T-cell (primary cell): ENCODE results near the gene MBD5. TPM values are rescaled to one million over a fixed set of nuclear protein-coding genes. Genes with fewer than 3 reads are reported as not detected.

Experiments
- ATAC-seq, 4 experiments: fragments of 200-7000 bp in 3 of 4; fragments of 150-1000 bp in 1 of 4; cut with Tn5 transposase; replicated peaks in 1 of 4; 1 replicate in 3 of 4; 2 replicates in 1 of 4; pipeline ENCODE4 v1.10.0; 2021; ENCODE audit warnings: moderate library complexity in 3 of 4, mild to moderate bottlenecking in 2 of 4, moderate number of reproducible peaks in 1 of 4
- CTCF ChIA-PET, 2 donors: fragments of 300-600 bp; sonication (Branson Sonifier 250); formaldehyde crosslinking; loops; one replicate each; lab custom pipeline; 2022; ENCODE audit warnings: antibody characterized with exemption in 2 of 2; lab: Charles Lee
- POLR2A ChIA-PET, 2 donors: fragments of 300-600 bp; sonication (Branson Sonifier 250); formaldehyde crosslinking; loops; one replicate each; lab custom pipeline; 2022; ENCODE audit warnings: antibody characterized with exemption in 2 of 2; lab: Charles Lee
- DNase-seq, 35 experiments: peaks; one replicate each; pipeline versions ENCODE4 v3.0.0 to v3.0.0-alpha.2; 2013 to 2023
- H3K27ac ChIP-seq: one replicate; pipeline ENCODE4 v1.5.1; 2013; ENCODE audit warnings: low read length
- H3K27me3 ChIP-seq, 2 experiments: replicated peaks in 1 of 2; 1 replicate in 1 of 2; 2 replicates in 1 of 2; pipeline versions ENCODE4 v1.6.1 to v1.7.0; 2013; ENCODE audit warnings: low read length in 1 of 2, mixed read lengths in 1 of 2; ENCODE audit not compliant: control insufficient read depth in 2 of 2, insufficient read depth in 2 of 2; ENCODE audit errors: extremely low read depth in 1 of 2
- H3K36me3 ChIP-seq, 2 donors: 1 replicate in 1 of 2; 2 replicates in 1 of 2; pipeline versions ENCODE4 v1.6.1 to v1.7.0; 2013; ENCODE audit warnings: low read length in 1 of 2; ENCODE audit not compliant: control insufficient read depth in 2 of 2, insufficient read depth in 1 of 2; ENCODE audit errors: extremely low read depth in 1 of 2
- H3K4me1 ChIP-seq, 2 experiments: 1 replicate in 1 of 2; 2 replicates in 1 of 2; pipeline versions ENCODE4 v1.6.1 to v1.7.0; 2013; ENCODE audit warnings: low read length in 2 of 2, mixed read lengths in 1 of 2; ENCODE audit not compliant: insufficient read depth in 2 of 2, control insufficient read depth in 1 of 2; ENCODE audit errors: extremely low read depth in 1 of 2
- H3K4me3 ChIP-seq, 2 donors: 1 replicate in 1 of 2; 2 replicates in 1 of 2; pipeline versions ENCODE4 v1.5.1 to v1.7.0; 2013; ENCODE audit warnings: mild to moderate bottlenecking in 2 of 2, low read length in 1 of 2, moderate library complexity in 1 of 2; ENCODE audit not compliant: control insufficient read depth in 1 of 2; ENCODE audit errors: extremely low read depth in 1 of 2
- H3K9me3 ChIP-seq: 2 replicates; pipeline ENCODE4 v1.7.0; 2013
- H3K27ac Mint-ChIP-seq, 2 donors: one replicate each; pipeline ENCODE4 v1.8.0; 2020 to 2021; ENCODE audit warnings: mild to moderate bottlenecking in 2 of 2, mixed read lengths in 2 of 2
- H3K27me3 Mint-ChIP-seq, 2 donors: one replicate each; pipeline ENCODE4 v1.8.0; 2021 to 2022; ENCODE audit warnings: mixed read lengths in 2 of 2
- H3K36me3 Mint-ChIP-seq: one replicate; pipeline ENCODE4 v1.8.0; 2021; ENCODE audit warnings: mixed read lengths
- H3K4me1 Mint-ChIP-seq, 3 donors: one replicate each; pipeline ENCODE4 v1.8.0; 2020 to 2022; ENCODE audit warnings: mixed read lengths in 3 of 3, mild to moderate bottlenecking in 1 of 3
- H3K4me3 Mint-ChIP-seq, 3 donors: one replicate each; pipeline ENCODE4 v1.8.0; 2020 to 2022; ENCODE audit warnings: mild to moderate bottlenecking in 3 of 3, mixed read lengths in 3 of 3, moderate library complexity in 3 of 3
- H3K9me3 Mint-ChIP-seq, 3 donors: one replicate each; pipeline ENCODE4 v1.8.0; 2020 to 2022; ENCODE audit warnings: mixed read lengths in 3 of 3
- WGBS: methylation state at CpG from one replicate; pipeline ENCODE4 v1.1.5; 2013; ENCODE audit warnings: missing lambda C conversion rate; ENCODE audit not compliant: insufficient coverage; 5-methylcytosine and 5-hydroxymethylcytosine counted together
- total RNA-seq, 35 experiments: library from RNA in 6 of 35; stranded (reverse) in 6 of 35; fragments of 120-200 nt in 1 of 35; gene quantifications; one replicate each; pipeline versions ENCODE4 v1.2.1 to v1.2.4 and lab custom pipeline; 2013 to 2026

Gene MBD5
- total RNA-seq, 5 donors from 2014 or later (not counting 1 experiment from before 2014, with no cell fraction given) = 34.6 to 81.9 (median 45.6) TPM

DNA sequence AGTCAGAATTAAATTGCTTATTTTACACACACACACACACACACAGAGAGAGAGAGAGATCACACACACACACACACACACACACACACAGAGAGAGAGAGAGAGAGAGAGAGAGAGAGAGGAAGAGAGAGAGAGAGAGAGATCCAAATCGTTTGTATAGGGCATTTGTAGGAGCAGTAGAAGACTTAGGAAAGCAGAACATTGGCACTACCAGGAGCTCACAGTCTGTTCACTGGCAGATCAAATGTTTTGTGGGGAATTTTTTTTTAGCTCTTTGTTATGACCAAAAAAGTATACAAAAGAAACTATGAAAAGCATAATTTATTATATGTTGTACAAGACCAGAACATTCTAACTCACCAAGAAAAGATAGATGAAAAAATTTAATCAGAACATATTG, 81.8 kb downstream of the MBD5 start:
- H3K9me3 Mint-ChIP-seq = no peaks in the 10 kb centered on the region
- no peak overlapping the region for H3K4me3 Mint-ChIP-seq
- H3K4me1 Mint-ChIP-seq = peaks cover 0 to 6% (median 5%) of the 10 kb centered on the region in 3 donors
- no peak for ATAC-seq
- H3K36me3 Mint-ChIP-seq = peaks cover 7% of the 10 kb centered on the region
- POLR2A ChIA-PET = interaction anchor here (0.6 to 0.7 kb wide), 3 partner anchors 9 to 256 kb away, joined by 3 to 5 read pairs (median 4); partner anchors contain the start of gene ORC4 (in 1 of the 2)
- CTCF ChIA-PET = interaction anchor here (0.5 to 0.7 kb wide), 3 partner anchors 40 to 406 kb away, joined by 3 to 4 read pairs (median 4); no protein-coding TSS in a partner anchor
- DNase-seq = no peak
- H3K4me3 ChIP-seq = no peak overlapping the region
- H3K27me3 Mint-ChIP-seq = no peaks in the 10 kb centered on the region
- H3K4me1 ChIP-seq = no peaks in the 10 kb centered on the region
- no peaks in the 10 kb centered on the region for H3K27me3 ChIP-seq
- WGBS = no CpG with 5 or more reads among the region's 1 CpG
- H3K36me3 ChIP-seq = no peaks in the 10 kb centered on the region
- H3K9me3 ChIP-seq = no peaks in the 10 kb centered on the region
- H3K27ac ChIP-seq = no peak overlapping the region
- peak overlapping the region in 1 of 2 donors; percentile 60 for H3K27ac Mint-ChIP-seq

GRCh38 chr2:148103946-148104345, 83.1 kb downstream of the MBD5 start:
- Mint-ChIP-seq H3K27ac (peak overlapping the region in 1 of 2 donors; percentile 4), H3K9me3 (peaks cover 0 to 2% (median 0%) of the 10 kb centered on the region in 3 donors), H3K4me3 (no peak overlapping the region), H3K27me3 (no peaks in the 10 kb centered on the region), H3K36me3 (peaks cover 16% of the 10 kb centered on the region), H3K4me1 (peaks cover 2 to 11% (median 7%) of the 10 kb centered on the region in 3 donors)
- Histone ChIP-seq H3K27me3 (no peaks in the 10 kb centered on the region), H3K4me1 (no peaks in the 10 kb centered on the region), H3K36me3 (no peaks in the 10 kb centered on the region), H3K27ac (no peak overlapping the region), H3K9me3 (no peaks in the 10 kb centered on the region), H3K4me3 (no peak overlapping the region)
- DNase-seq (no peak), ATAC-seq (no peak)
- CTCF ChIA-PET = interaction anchor here in 1 of 2 donors (0.6 kb wide), 1 partner anchor 1241 kb away, joined by 3 read pairs; no protein-coding TSS in a partner anchor
- POLR2A ChIA-PET = interaction anchor here in 1 of 2 donors (0.5 to 0.6 kb wide), 2 partner anchors 75 to 83 kb away, joined by 4 to 6 read pairs; partner anchors contain the start of genes MBD5 and ORC4

DNA sequence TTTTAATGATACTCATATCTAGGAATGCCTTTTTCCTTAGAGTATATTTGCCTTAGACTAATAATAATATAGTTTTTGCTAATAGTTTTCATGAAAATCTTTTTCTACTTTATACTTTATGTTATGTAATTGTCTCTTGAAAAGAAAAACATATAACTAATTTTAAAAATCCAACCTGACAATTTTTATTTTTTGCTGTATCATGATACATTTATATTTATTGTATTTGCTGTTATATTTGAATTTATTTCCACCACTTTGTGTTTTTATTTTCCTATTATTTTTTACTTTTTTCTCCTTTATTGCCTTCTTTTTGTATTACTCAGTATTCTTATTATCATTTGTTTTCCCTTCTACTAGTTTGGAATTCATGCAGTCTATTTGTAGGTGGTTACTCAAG, 85.4 kb downstream of the MBD5 start:
- ChIA-PET CTCF (no interaction called here), POLR2A (no interaction called here)
- H3K27ac ChIP-seq = no peak overlapping the region
- no peaks in the 10 kb centered on the region for H3K9me3 ChIP-seq
- Mint-ChIP-seq H3K27me3 (no peaks in the 10 kb centered on the region), H3K27ac (no peak overlapping the region), H3K4me3 (no peak overlapping the region), H3K9me3 (peaks cover 0 to 2% (median 0%) of the 10 kb centered on the region in 3 donors), H3K4me1 (peaks cover 14 to 26% (median 20%) of the 10 kb centered on the region in 3 donors), H3K36me3 (peaks cover 16% of the 10 kb centered on the region)
- DNase-seq (no peak), ATAC-seq (no peak)
- H3K4me3 ChIP-seq = no peak overlapping the region
- no peaks in the 10 kb centered on the region for H3K36me3 ChIP-seq
- H3K4me1 ChIP-seq = no peaks in the 10 kb centered on the region
- H3K27me3 ChIP-seq = no peaks in the 10 kb centered on the region

GRCh38 chr2:148108385-148108784, 87.5 kb downstream of the MBD5 start:
- CTCF ChIA-PET = interaction anchor here in 1 of 2 donors (0.6 kb wide), 1 partner anchor 541 kb away, joined by 3 read pairs; no protein-coding TSS in a partner anchor
- no peaks in the 10 kb centered on the region for H3K9me3 ChIP-seq
- WGBS = 100% methylated on average over 2 of the region's 5 CpGs

GRCh38 chr2:148110184-148110583, 89.3 kb downstream of the MBD5 start:
- ATAC-seq (no peak), DNase-seq (no peak)
- POLR2A ChIA-PET = no interaction called here
- H3K4me3 ChIP-seq = no peak overlapping the region
- H3K36me3 ChIP-seq = no peaks in the 10 kb centered on the region
- CTCF ChIA-PET = interaction anchor here in 1 of 2 donors (1.1 kb wide), 1 partner anchor 15 kb away, joined by 5 read pairs; no protein-coding TSS in a partner anchor
- H3K9me3 Mint-ChIP-seq = peaks cover 0 to 2% (median 0%) of the 10 kb centered on the region in 3 donors
- H3K27me3 ChIP-seq = no peaks in the 10 kb centered on the region
- peaks cover 16% of the 10 kb centered on the region for H3K36me3 Mint-ChIP-seq
- no peak overlapping the region for H3K4me3 Mint-ChIP-seq
- no peaks in the 10 kb centered on the region for H3K27me3 Mint-ChIP-seq
- peaks cover 15 to 22% (median 15%) of the 10 kb centered on the region in 3 donors for H3K4me1 Mint-ChIP-seq
- H3K4me1 ChIP-seq = no peaks in the 10 kb centered on the region
- no peak overlapping the region for H3K27ac ChIP-seq
- no peaks in the 10 kb centered on the region for H3K9me3 ChIP-seq
- 40% methylated on average over 1 of the region's 1 CpG for WGBS
- peak overlapping the region; percentile 3 to 23 for H3K27ac Mint-ChIP-seq

More at GRCh38 chr2:148108385-148108784, 87.5 kb downstream of the MBD5 start:
- no peak overlapping the region for H3K27ac Mint-ChIP-seq
- H3K4me1 Mint-ChIP-seq = peaks cover 15 to 22% (median 15%) of the 10 kb centered on the region in 3 donors
- peaks cover 16% of the 10 kb centered on the region for H3K36me3 Mint-ChIP-seq
- H3K9me3 Mint-ChIP-seq = peaks cover 0 to 2% (median 0%) of the 10 kb centered on the region in 3 donors
- no peak overlapping the region for H3K27ac ChIP-seq
- H3K4me1 ChIP-seq = no peaks in the 10 kb centered on the region
- H3K27me3 Mint-ChIP-seq = no peaks in the 10 kb centered on the region
- DNase-seq (no peak), ATAC-seq (no peak)
- H3K4me3 ChIP-seq = no peak overlapping the region
- H3K36me3 ChIP-seq = no peaks in the 10 kb centered on the region
- H3K4me3 Mint-ChIP-seq = no peak overlapping the region
- POLR2A ChIA-PET = interaction anchor here in 1 of 2 donors (0.5 kb wide), 1 partner anchor 160 kb away, joined by 10 read pairs; no protein-coding TSS in a partner anchor
- H3K27me3 ChIP-seq = no peaks in the 10 kb centered on the region

DNA sequence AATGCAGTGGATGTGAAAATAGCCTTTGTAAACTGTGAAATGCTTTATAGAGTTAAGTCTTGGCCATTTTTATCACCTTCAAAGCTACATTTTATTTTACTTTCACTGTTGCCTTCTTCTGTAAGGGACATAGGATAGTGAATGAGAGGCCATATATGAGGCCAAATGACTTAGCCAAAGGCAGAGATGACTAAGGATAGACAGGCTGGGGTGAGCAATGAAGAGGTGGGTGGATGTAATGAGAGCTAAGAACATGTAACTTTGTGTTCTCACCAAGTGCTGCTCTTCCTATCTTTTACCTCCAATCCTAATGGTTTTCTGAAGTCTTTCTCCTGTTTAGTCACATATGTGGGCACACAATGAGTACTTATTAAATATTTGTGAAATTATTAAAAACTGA, 101.9 kb downstream of the MBD5 start:
- Histone ChIP-seq H3K4me1 (no peaks in the 10 kb centered on the region), H3K27me3 (no peaks in the 10 kb centered on the region), H3K4me3 (no peak overlapping the region), H3K9me3 (peaks cover 4% of the 10 kb centered on the region), H3K36me3 (no peaks in the 10 kb centered on the region), H3K27ac (no peak overlapping the region)
- ATAC-seq (no peak), DNase-seq (no peak)
- Mint-ChIP-seq H3K9me3 (peaks cover 0 to 12% (median 9%) of the 10 kb centered on the region in 3 donors), H3K4me1 (peaks cover 1 to 13% (median 6%) of the 10 kb centered on the region in 3 donors), H3K27ac (no peak overlapping the region), H3K27me3 (no peaks in the 10 kb centered on the region), H3K36me3 (peaks cover 34% of the 10 kb centered on the region), H3K4me3 (no peak overlapping the region)
- CTCF ChIA-PET = interaction anchor here in 1 of 2 donors (0.6 kb wide), 1 partner anchor 132 kb away, joined by 4 read pairs; no protein-coding TSS in a partner anchor
- POLR2A ChIA-PET = interaction anchor here in 1 of 2 donors (0.6 kb wide), 1 partner anchor 824 kb away, joined by 3 read pairs; no protein-coding TSS in a partner anchor
